Subcutaneous adipose tissue (tissue), 4 donors: ENCODE data around the gene RANBP3. TPM values are rescaled to one million over a fixed set of nuclear protein-coding genes. Genes with fewer than 3 reads are reported as not detected.

ENCODE experiments used
- CTCF ChIP-seq: fragments of 450-650 bp; IDR thresholded peaks from one replicate; pipeline ENCODE4 v1.5.1; 2016; ENCODE audit warnings: low read depth, mild to moderate bottlenecking, control low read depth, antibody characterized with exemption, moderate library complexity
- total RNA-seq, 4 donors: library from RNA; depleted of rRNA; stranded (reverse); fragments of >200 nt; gene quantifications; one replicate each; pipeline ENCODE4 v1.1.0, GENCODE V29; 2016

Gene RANBP3
- total RNA-seq, 4 donors from 2014 or later = 28.8 to 84.2 (median 57.7) TPM

- TF ChIP-seq CTCF = no peak
These were observed 26.0 kb upstream of the RANBP3 start for GRCh38 chr19:6003976-6004375.

GRCh38 chr19:6002591-6002990, 24.7 kb upstream of the RANBP3 start:
- no peak for TF ChIP-seq CTCF

GRCh38 chr19:6000228-6000847, 22.4 kb upstream of the RANBP3 start:
- no peak for TF ChIP-seq CTCF

- TF ChIP-seq CTCF = no peak
These were observed 21.8 kb upstream of the RANBP3 start for GRCh38 chr19:5999693-6000092.

GRCh38 chr19:5997371-5997770, 19.4 kb upstream of the RANBP3 start:
- TF ChIP-seq CTCF = no peak

GRCh38 chr19:5996623-5997320, 18.8 kb upstream of the RANBP3 start:
- TF ChIP-seq CTCF = no peak

- TF ChIP-seq CTCF = no peak
These were observed 18.2 kb upstream of the RANBP3 start for GRCh38 chr19:5996102-5996501.
